Immature natural killer cell (primary cell): ENCODE measurements around the gene RPL10A. TPM values are rescaled to one million over a fixed set of nuclear protein-coding genes. Genes with fewer than 3 reads are reported as not detected.
"Not testable (repeated sequence)": the region's sequence is repeated elsewhere in the genome, so short reads cannot be mapped to it uniquely, and the experiment has no call there.

Experiments used
- DNase-seq, 3 donors: peaks; one replicate each; pipeline ENCODE4 v3.0.0; 2022; ENCODE audit warnings: mixed read lengths in 1 of 3
- H3K27ac Mint-ChIP-seq, 6 donors: one replicate each; pipeline ENCODE4 v1.8.0; 2020; ENCODE audit warnings: mixed read lengths in 6 of 6, mild to moderate bottlenecking in 5 of 6, inconsistent platforms in 4 of 6, moderate library complexity in 3 of 6
- H3K27me3 Mint-ChIP-seq, 3 donors: one replicate each; pipeline ENCODE4 v1.8.0; 2020 to 2021; ENCODE audit warnings: low read depth in 3 of 3, mild to moderate bottlenecking in 3 of 3, mixed read lengths in 3 of 3, moderate library complexity in 3 of 3, inconsistent platforms in 1 of 3
- H3K36me3 Mint-ChIP-seq, 3 donors: one replicate each; pipeline ENCODE4 v1.8.0; 2020; ENCODE audit warnings: mixed read lengths in 3 of 3, inconsistent platforms in 2 of 3, mild to moderate bottlenecking in 2 of 3
- H3K4me1 Mint-ChIP-seq, 2 donors: one replicate each; pipeline ENCODE4 v1.8.0; 2020; ENCODE audit warnings: inconsistent platforms in 2 of 2, mild to moderate bottlenecking in 2 of 2, mixed read lengths in 2 of 2, moderate library complexity in 1 of 2
- H3K4me3 Mint-ChIP-seq, 5 donors: one replicate each; pipeline ENCODE4 v1.8.0; 2020; ENCODE audit warnings: mild to moderate bottlenecking in 5 of 5, mixed read lengths in 5 of 5, inconsistent platforms in 3 of 5, moderate library complexity in 3 of 5
- H3K9me3 Mint-ChIP-seq, 6 donors: one replicate each; pipeline ENCODE4 v1.8.0; 2020; ENCODE audit warnings: mild to moderate bottlenecking in 6 of 6, mixed read lengths in 6 of 6, inconsistent platforms in 4 of 6, moderate library complexity in 3 of 6
- polyA plus RNA-seq, 3 donors: library from polyadenylated mRNA; unstranded; fragments of 300-500 nt; fragmentation: Illumina TruSeq; gene quantifications; one replicate each; pipeline ENCODE4 v1.2.3, GENCODE V29; 2021

RPL10A gene
- polyA plus RNA-seq, 3 donors from 2014 or later: 419 to 805 (median 477) TPM

- Mint-ChIP-seq H3K36me3 (no peaks in the 10 kb centered on the region), H3K4me3 (no peak overlapping the region), H3K4me1 (no peaks in the 10 kb centered on the region), H3K27me3 (no peaks in the 10 kb centered on the region), H3K9me3 (no peaks in the 10 kb centered on the region), H3K27ac (no peak overlapping the region)
- no peak for DNase-seq
Measured at GRCh38 chr6:35436071-35436857, 31.9 kb upstream of the RPL10A start.

GRCh38 chr6:35438378-35439065, 29.7 kb upstream of the RPL10A start:
- H3K4me3 Mint-ChIP-seq, DNase-seq, H3K36me3 Mint-ChIP-seq, H3K4me1 Mint-ChIP-seq, H3K27ac Mint-ChIP-seq, H3K27me3 Mint-ChIP-seq, H3K9me3 Mint-ChIP-seq: not testable (repeated sequence)

GRCh38 chr6:35439308-35439707, 28.9 kb upstream of the RPL10A start:
- H3K27me3 Mint-ChIP-seq: no peaks in the 10 kb centered on the region
- DNase-seq: no peak
- H3K4me1 Mint-ChIP-seq: no peaks in the 10 kb centered on the region
- no peak overlapping the region for H3K27ac Mint-ChIP-seq
- H3K9me3 Mint-ChIP-seq: no peaks in the 10 kb centered on the region
- no peak overlapping the region for H3K4me3 Mint-ChIP-seq
- no peaks in the 10 kb centered on the region for H3K36me3 Mint-ChIP-seq

- Mint-ChIP-seq H3K9me3 (no peaks in the 10 kb centered on the region), H3K27ac (no peak overlapping the region), H3K36me3 (no peaks in the 10 kb centered on the region), H3K4me1 (peaks cover 0 to 5% of the 10 kb centered on the region in 2 donors), H3K27me3 (peaks cover 0 to 2% (median 0%) of the 10 kb centered on the region in 3 donors), H3K4me3 (no peak overlapping the region)
- DNase-seq: no peak
Measured at GRCh38 chr6:35441205-35441604, 27.0 kb upstream of the RPL10A start.

- peaks cover 0 to 5% of the 10 kb centered on the region in 2 donors for H3K4me1 Mint-ChIP-seq
- H3K36me3 Mint-ChIP-seq: no peaks in the 10 kb centered on the region
- no peak overlapping the region for H3K4me3 Mint-ChIP-seq
- no peak for DNase-seq
- H3K27me3 Mint-ChIP-seq: peaks cover 0 to 2% (median 0%) of the 10 kb centered on the region in 3 donors
- no peaks in the 10 kb centered on the region for H3K9me3 Mint-ChIP-seq
- no peak overlapping the region for H3K27ac Mint-ChIP-seq
Measured at GRCh38 chr6:35441642-35442041, 26.6 kb upstream of the RPL10A start.

GRCh38 chr6:35442693-35443092, 25.5 kb upstream of the RPL10A start:
- Mint-ChIP-seq H3K4me3 (no peak overlapping the region), H3K36me3 (no peaks in the 10 kb centered on the region), H3K27ac (no peak overlapping the region), H3K27me3 (peaks cover 0 to 2% (median 0%) of the 10 kb centered on the region in 3 donors), H3K9me3 (no peaks in the 10 kb centered on the region), H3K4me1 (peaks cover 0 to 5% of the 10 kb centered on the region in 2 donors)
- no peak for DNase-seq

GRCh38 chr6:35443341-35444030, 24.7 kb upstream of the RPL10A start:
- H3K4me1 Mint-ChIP-seq: peaks cover 0 to 5% of the 10 kb centered on the region in 2 donors
- no peaks in the 10 kb centered on the region for H3K36me3 Mint-ChIP-seq
- DNase-seq: no peak
- no peak overlapping the region for H3K4me3 Mint-ChIP-seq
- H3K27me3 Mint-ChIP-seq: peaks cover 0 to 2% (median 0%) of the 10 kb centered on the region in 3 donors
- no peak overlapping the region for H3K27ac Mint-ChIP-seq
- H3K9me3 Mint-ChIP-seq: no peaks in the 10 kb centered on the region

- Mint-ChIP-seq H3K36me3 (no peaks in the 10 kb centered on the region), H3K9me3 (no peaks in the 10 kb centered on the region), H3K27ac (no peak overlapping the region), H3K27me3 (peaks cover 0 to 2% (median 0%) of the 10 kb centered on the region in 3 donors), H3K4me1 (peaks cover 5 to 6% of the 10 kb centered on the region in 2 donors), H3K4me3 (no peak overlapping the region)
- no peak for DNase-seq
Measured at GRCh38 chr6:35445691-35446090, 22.5 kb upstream of the RPL10A start.

- H3K4me3 Mint-ChIP-seq: no peak overlapping the region
- peaks cover 0 to 2% (median 0%) of the 10 kb centered on the region in 3 donors for H3K27me3 Mint-ChIP-seq
- peaks cover 21 to 25% of the 10 kb centered on the region in 2 donors for H3K4me1 Mint-ChIP-seq
- no peak for DNase-seq
- H3K9me3 Mint-ChIP-seq: no peaks in the 10 kb centered on the region
- H3K36me3 Mint-ChIP-seq: no peaks in the 10 kb centered on the region
- no peak overlapping the region for H3K27ac Mint-ChIP-seq
Measured at GRCh38 chr6:35448191-35448590, 20.0 kb upstream of the RPL10A start.

- Mint-ChIP-seq H3K27ac (no peak overlapping the region), H3K9me3 (no peaks in the 10 kb centered on the region), H3K36me3 (no peaks in the 10 kb centered on the region), H3K4me1 (peaks cover 22 to 28% of the 10 kb centered on the region in 2 donors), H3K4me3 (peak overlapping the region in 1 of 5 donors; percentile 43), H3K27me3 (peaks cover 0 to 2% (median 0%) of the 10 kb centered on the region in 3 donors)
- peak; percentile 66 to 75 (median 73) for DNase-seq
Measured at GRCh38 chr6:35449287-35449881, 18.8 kb upstream of the RPL10A start.

GRCh38 chr6:35451354-35452182, 16.6 kb upstream of the RPL10A start:
- Mint-ChIP-seq H3K4me1 (peaks cover 19 to 28% of the 10 kb centered on the region in 2 donors), H3K9me3 (no peaks in the 10 kb centered on the region), H3K36me3 (peaks cover 0 to 9% (median 5%) of the 10 kb centered on the region in 3 donors), H3K27me3 (no peaks in the 10 kb centered on the region), H3K27ac (peak overlapping the region; percentile 48 to 89 (median 67)), H3K4me3 (peak overlapping the region; percentile 66 to 89 (median 88))
- no peak for DNase-seq

GRCh38 chr6:35452183-35453090, 15.8 kb upstream of the RPL10A start, which contains the start of gene FANCE:
TSS of gene FANCE (plus strand) at chr6:35452338. CDS start at chr6:35452546, 208 bp downstream.
- Mint-ChIP-seq H3K27ac (peak within 1 kb of the TSS; percentile 50 to 89 (median 72)), H3K9me3 (no peaks in the 10 kb centered on the region), H3K4me1 (peaks cover 19 to 28% of the 10 kb centered on the region in 2 donors), H3K4me3 (peak within 1 kb of the TSS; percentile 66 to 89 (median 88)), H3K27me3 (no peaks in the 10 kb centered on the region), H3K36me3 (peaks cover 0 to 9% (median 5%) of the 10 kb centered on the region in 3 donors)
- peak; percentile 90 to 92 (median 92) for DNase-seq
